OCI-LY1 (cell line): ENCODE results near the gene STARD13.

Experiments
- CTCF ChIP-seq: fragments of 200-600 bp; sonication (generic), shearing (Covaris generic); IDR thresholded peaks from 2 replicates; pipeline ENCODE4 v1.5.1; 2017; ENCODE audit warnings: mild to moderate bottlenecking, antibody characterized with exemption, low read length, moderate library complexity, mixed read lengths
- EZH2 ChIP-seq: fragments of 200-600 bp; sonication (generic), shearing (Covaris generic); IDR thresholded peaks from 2 replicates; pipeline ENCODE4 v1.8.0; 2017; ENCODE audit warnings: borderline replicate concordance, mixed run types, mild to moderate bottlenecking, antibody characterized with exemption, low read length, moderate library complexity, mixed read lengths

- no peak for TF ChIP-seq CTCF
- TF ChIP-seq EZH2: no peak
Measured at GRCh38 chr13:33213797-33214196, 71.8 kb downstream of the STARD13 start.
